Adrenal gland (tissue), 12 donors: ENCODE measurements around the gene ISCU. TPM values are rescaled to one million over a fixed set of nuclear protein-coding genes. Genes with fewer than 3 reads are reported as not detected.

Experiments
- DNase-seq, 7 donors: peaks; one replicate each; pipeline ENCODE4 v3.0.0-alpha.2; 2019 to 2020
- H3K27ac ChIP-seq, 5 donors: fragments of 200-600 bp; sonication (generic) in 4 of 5; 1 replicate in 3 of 5; 2 replicates in 2 of 5; pipeline versions ENCODE4 v1.5.1 to v1.8.0; 2016 to 2020; ENCODE audit warnings: mild to moderate bottlenecking in 1 of 5
- H3K27me3 ChIP-seq: fragments of 200-600 bp; 2 replicates; pipeline ENCODE4 v1.8.0; 2021
- H3K36me3 ChIP-seq, 2 donors: fragments of 200-600 bp; replicated peaks in 1 of 2; 1 replicate in 1 of 2; 2 replicates in 1 of 2; pipeline versions ENCODE4 v1.5.1 to v1.8.0; 2018 to 2022
- H3K4me1 ChIP-seq, 2 donors: fragments of 200-600 bp; replicated peaks in 1 of 2; 1 replicate in 1 of 2; 2 replicates in 1 of 2; pipeline versions ENCODE4 v1.5.1 to v1.8.0; 2018 to 2021
- H3K4me3 ChIP-seq, 4 donors: fragments of 200-600 bp; sonication (generic) in 3 of 4; one replicate each; pipeline ENCODE4 v1.5.1; 2016 to 2018
- H3K9me3 ChIP-seq, 3 donors: fragments of 200-600 bp; sonication (generic) in 1 of 3; replicated peaks in 1 of 3; 1 replicate in 2 of 3; 2 replicates in 1 of 3; pipeline versions ENCODE4 v1.5.1 to v1.8.0; 2016 to 2021
- CTCF ChIP-seq, 6 experiments: fragments of 450-650 bp in 4 of 6; fragments of 200-600 bp in 2 of 6; sonication (generic) in 1 of 6; IDR thresholded peaks; 1 replicate in 5 of 6; 2 replicates in 1 of 6; pipeline versions ENCODE4 v1.5.1 to v1.8.0; 2016 to 2021; ENCODE audit warnings: antibody characterized with exemption in 6 of 6, mild to moderate bottlenecking in 2 of 6, moderate library complexity in 1 of 6
- POLR2A ChIP-seq, 2 donors: fragments of 450-650 bp; IDR thresholded peaks; one replicate each; pipeline ENCODE4 v1.6.1; 2017; ENCODE audit warnings: antibody characterized with exemption in 2 of 2, mild to moderate bottlenecking in 2 of 2, moderate library complexity in 1 of 2
- WGBS, 4 donors: extraction: QIAGEN DNeasy Blood & Tissue Kit in 2 of 4; methylation state at CpG; one replicate each; pipeline versions ENCODE4 v1.1.5 to v1.1.7; 2013 to 2017; 5-methylcytosine and 5-hydroxymethylcytosine counted together
- intact Hi-C, 2 donors: fragments of 100-400 bp; cut with DNase I; formaldehyde crosslinking; loops; one replicate each; pipeline versions ENCODE4 v1.14.1 to v1.15.0; 2022 to 2023
- polyA plus RNA-seq, 3 donors: library from polyadenylated mRNA; stranded (reverse); fragments of 200-250 nt in 2 of 3; fragments of 350-450 nt in 1 of 3; fragmentation: Illumina TruSeq in 1 of 3; extraction: RNeasy Lipid Tissue Mini Kit (QIAGEN cat#74804) in 1 of 3; gene quantifications; one replicate each; pipeline ENCODE4 v1.2.3, GENCODE V29; 2013 to 2014
- total RNA-seq, 9 donors: library from RNA; depleted of rRNA in 4 of 9; stranded (reverse); fragments of >200 nt in 4 of 9; fragments of 120-200 nt in 1 of 9; fragmentation: NEBNext Ultra II Directional in 1 of 9; extraction: Animal tissue kit (Norgen Biotek cat#: 25700) in 1 of 9; gene quantifications; one replicate each; pipeline versions ENCODE4 v1.1.0 to v1.2.4, GENCODE V29; 2013 to 2023
- donor health status: healthy with polysubstance abuse.
- donor health status: Bipolar disorder and iron deficiency.
- donor health status: DM: yes; HTN: yes; CAD: no.
- donor health status: DM: no; HTN: no; CAD: no.
- donor health status: DM: no; HTN: no; CAD: no.
- donor health status: DM: yes; HTN: yes; CAD: no.

The ISCU gene
- total and polyA plus RNA-seq, 12 donors = 209 to 1,219 (median 393) TPM

DNA sequence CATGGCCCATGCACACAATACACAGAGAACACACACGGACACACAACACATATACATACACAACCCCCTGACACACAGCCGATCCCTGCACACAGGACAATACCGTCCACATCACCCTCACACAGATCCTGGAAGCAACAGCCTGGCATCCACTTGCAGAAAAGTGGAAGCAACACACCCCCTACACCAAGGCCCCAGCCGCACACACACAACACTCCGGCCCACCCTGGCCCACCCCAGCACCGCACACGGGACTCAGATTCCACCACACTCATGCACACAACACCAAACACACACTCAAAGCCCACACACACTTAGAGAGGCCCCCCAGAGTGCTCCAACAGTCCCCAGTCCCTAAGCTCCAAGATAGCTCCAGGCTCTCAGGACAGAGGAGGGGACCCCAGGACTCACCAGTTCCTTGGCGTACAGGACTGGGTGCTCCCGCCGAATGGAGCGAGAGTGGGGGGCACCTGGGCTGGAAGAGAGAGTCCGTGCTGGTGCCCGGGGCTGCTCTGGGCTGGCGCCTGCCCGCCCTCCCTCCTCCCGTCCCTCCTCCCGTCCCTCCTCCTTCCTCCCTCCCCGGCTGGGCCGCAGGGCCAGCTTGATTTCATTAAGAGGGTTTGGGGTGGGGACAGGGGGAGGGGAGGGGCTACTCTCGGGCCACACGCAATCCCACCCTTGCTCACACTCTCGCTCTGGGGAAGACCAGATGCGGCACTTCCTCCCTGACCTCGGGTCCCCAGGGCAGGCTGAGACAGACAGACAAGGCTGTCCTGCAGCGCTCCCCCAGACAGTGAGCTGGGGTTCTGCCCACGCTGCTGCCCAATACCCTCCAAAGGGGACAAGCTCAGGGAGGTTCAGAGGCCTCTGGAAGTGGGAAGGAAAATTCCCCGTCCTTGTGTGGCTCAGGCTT is 35.4 kb downstream of the ISCU start, which contains the start of gene TMEM119:
Gene TMEM119, minus strand, starts transcription at position 526 of the 913 bp plus-strand sequence. CDS start 5,701 bp downstream, outside the sequence.
- Histone ChIP-seq H3K4me1 (no peaks in the 10 kb centered on the region), H3K9me3 (no peaks in the 10 kb centered on the region), H3K36me3 (no peaks in the 10 kb centered on the region), H3K27ac (peak within 1 kb of the TSS in 1 of 5 donors; percentile 23), H3K27me3 (no peaks in the 10 kb centered on the region), H3K4me3 (peak within 1 kb of the TSS in 1 of 4 donors; percentile 46)
- peak in 1 of 7 donors; percentile 25 for DNase-seq
- intact Hi-C loops = no loop called here
- TF ChIP-seq POLR2A (IDR thresholded peaks at IDR 0.05) (no peak), CTCF (IDR thresholded peaks at IDR 0.05) (no peak)
- 43 to 76% (median 55%) methylated on average over 8 to 27 of the region's 27 CpGs for WGBS, 4 donors

DNA sequence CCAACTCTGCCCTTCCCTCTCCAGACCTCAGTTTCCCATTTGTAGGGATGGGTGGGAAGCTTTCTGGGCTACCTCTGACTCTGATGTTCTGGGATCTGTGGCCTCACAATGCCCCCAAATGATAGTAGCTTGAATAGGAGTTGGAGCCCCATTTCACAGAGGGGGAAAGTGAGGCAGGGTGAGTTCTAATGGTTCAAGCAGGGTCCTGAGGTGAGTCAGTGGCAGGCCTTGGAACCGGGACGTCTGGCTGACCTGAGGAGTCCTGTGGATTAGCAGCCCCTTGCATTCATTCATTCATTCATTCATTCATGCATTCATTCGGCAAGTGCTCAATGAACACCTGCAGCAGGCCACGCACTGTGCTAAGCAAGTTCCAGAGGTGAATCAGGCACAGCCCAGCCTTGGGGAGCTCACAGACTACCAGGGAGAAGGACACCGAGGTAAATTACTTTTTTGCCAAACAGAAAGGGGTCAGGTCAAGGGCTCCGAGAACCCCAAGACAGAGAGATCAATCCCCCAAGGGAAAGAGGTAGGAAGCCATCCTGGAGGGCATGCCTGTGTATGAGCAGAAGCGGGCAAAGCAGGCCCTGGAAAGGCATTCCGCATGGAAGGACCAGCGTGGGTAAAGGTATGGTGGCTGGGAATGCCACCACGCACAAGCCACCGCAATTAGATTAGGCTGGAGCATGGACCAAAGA is 36.3 kb downstream of the ISCU start:
- H3K27me3 ChIP-seq = no peaks in the 10 kb centered on the region
- H3K27ac ChIP-seq = peak overlapping the region in 1 of 5 donors; percentile 23
- H3K36me3 ChIP-seq = no peaks in the 10 kb centered on the region
- no peaks in the 10 kb centered on the region for H3K4me1 ChIP-seq
- no peak for TF ChIP-seq CTCF (IDR thresholded peaks at IDR 0.05)
- no peak for TF ChIP-seq POLR2A (IDR thresholded peaks at IDR 0.05)
- 79 to 90% (median 85%) methylated on average over 9 to 11 of the region's 11 CpGs for whole genome bisulfite sequencing, 4 donors
- no peaks in the 10 kb centered on the region for H3K9me3 ChIP-seq
- intact Hi-C loops = no loop called here
- no peak overlapping the region for H3K4me3 ChIP-seq
- DNase-seq = no peak

- intact Hi-C loops = no loop called here
- Histone ChIP-seq H3K27ac (no peak overlapping the region), H3K4me1 (no peaks in the 10 kb centered on the region), H3K36me3 (no peaks in the 10 kb centered on the region), H3K9me3 (no peaks in the 10 kb centered on the region), H3K4me3 (no peak overlapping the region), H3K27me3 (no peaks in the 10 kb centered on the region)
- no peak for DNase-seq
- 64 to 83% (median 74%) methylated on average over 3 to 6 of the region's 6 CpGs for WGBS, 4 donors
- TF ChIP-seq CTCF (IDR thresholded peaks at IDR 0.05) (no peak), POLR2A (IDR thresholded peaks at IDR 0.05) (no peak)
Observed at GRCh38 chr12:108599541-108599940, 37.1 kb downstream of the ISCU start.

- intact Hi-C loops = no loop called here
- Histone ChIP-seq H3K27me3 (no peaks in the 10 kb centered on the region), H3K36me3 (no peaks in the 10 kb centered on the region), H3K9me3 (no peaks in the 10 kb centered on the region), H3K4me1 (no peaks in the 10 kb centered on the region), H3K4me3 (no peak overlapping the region), H3K27ac (no peak overlapping the region)
- DNase-seq = no peak
- 79 to 87% (median 84%) methylated on average over 9 to 10 of the region's 10 CpGs for WGBS, 4 donors
- TF ChIP-seq POLR2A (IDR thresholded peaks at IDR 0.05) (no peak), CTCF (IDR thresholded peaks at IDR 0.05) (no peak)
Observed at GRCh38 chr12:108599948-108600701, 37.7 kb downstream of the ISCU start.
